H1 (cell line): ENCODE results near the gene ABLIM1. TPM values are rescaled to one million over a fixed set of nuclear protein-coding genes. Genes with fewer than 3 reads are reported as not detected.
A peak's percentile ranks its signal among the peaks of the same experiment; 100 is the strongest.

Experiments
- CTCF ChIA-PET: fragments of 300-600 bp; sonication (Branson Sonifier 250); formaldehyde crosslinking; loops from one replicate; lab custom pipeline; 2021; ENCODE audit not compliant: partially characterized antibody; lab: Charles Lee
- POLR2A ChIA-PET: fragments of 300-600 bp; sonication (Branson Sonifier 250); formaldehyde crosslinking; loops from one replicate; lab custom pipeline; 2021; ENCODE audit warnings: inconsistent platforms; ENCODE audit not compliant: partially characterized antibody; lab: Charles Lee
- DNase-seq, 2 experiments: peaks; one replicate each; pipeline versions ENCODE4 v3.0.0 to v3.0.0-alpha.2; 2010 to 2022; ENCODE audit warnings: low spot score in 2 of 2, low read depth in 1 of 2, mixed read lengths in 1 of 2
- FAIRE-seq: peaks from 2 replicates; lab custom pipeline; 2011; peaks lifted over from hg19 to GRCh38; lab: Jason Lieb, UNC
- H2AFZ ChIP-seq: 2 replicates; pipeline ENCODE4 v1.8.1; 2012; ENCODE audit warnings: low read length, inconsistent platforms
- H2AK5ac ChIP-seq: 2 replicates; pipeline ENCODE4 v1.6.1; 2013; ENCODE audit warnings: low read depth, low read length
- H2BK120ac ChIP-seq: replicated peaks from 2 replicates; pipeline ENCODE3; 2013; ENCODE audit warnings: low read depth, low read length, inconsistent platforms
- H2BK12ac ChIP-seq: 2 replicates; pipeline ENCODE4 v1.6.1; 2013; ENCODE audit warnings: low read depth, low read length
- H2BK15ac ChIP-seq: 2 replicates; pipeline ENCODE4 v1.6.1; 2013; ENCODE audit warnings: low read length
- H2BK20ac ChIP-seq: 2 replicates; pipeline ENCODE4 v1.6.1; 2013; ENCODE audit warnings: low read length
- H2BK5ac ChIP-seq: 2 replicates; pipeline ENCODE4 v1.6.1; 2013; ENCODE audit warnings: low read depth, low read length
- H3K14ac ChIP-seq: 2 replicates; pipeline ENCODE4 v1.6.1; 2013; ENCODE audit warnings: inconsistent platforms; ENCODE audit not compliant: insufficient read length
- H3K18ac ChIP-seq: 2 replicates; pipeline ENCODE4 v1.6.1; 2013; ENCODE audit warnings: low read length; ENCODE audit errors: extremely low read depth
- H3K23ac ChIP-seq: 2 replicates; pipeline ENCODE4 v1.6.1; 2013; ENCODE audit warnings: inconsistent platforms; ENCODE audit not compliant: insufficient read length
- H3K23me2 ChIP-seq: 2 replicates; pipeline ENCODE4 v1.6.1; 2013; ENCODE audit warnings: low read depth, low read length
- H3K27ac ChIP-seq: 2 replicates; pipeline ENCODE4 v1.6.1; 2011; ENCODE audit warnings: low read depth, low read length, inconsistent platforms
- H3K27me3 ChIP-seq, 4 experiments: replicated peaks in 1 of 4; 1 replicate in 1 of 4; 2 replicates in 3 of 4; pipeline versions ENCODE4 v1.6.1 to v1.8.1; 2011 to 2013; ENCODE audit warnings: low read length in 3 of 4, mild to moderate bottlenecking in 3 of 4, inconsistent platforms in 2 of 4, mixed read lengths in 2 of 4, moderate library complexity in 1 of 4; ENCODE audit not compliant: control insufficient read depth in 3 of 4, insufficient read depth in 3 of 4; ENCODE audit errors: extremely low read depth in 1 of 4
- H3K36me3 ChIP-seq, 4 experiments: 2 replicates each; pipeline versions ENCODE4 v1.6.1 to v1.8.1; 2011 to 2013; ENCODE audit warnings: mild to moderate bottlenecking in 4 of 4, low read length in 3 of 4, moderate library complexity in 2 of 4, control low read depth in 1 of 4, inconsistent platforms in 1 of 4; ENCODE audit not compliant: insufficient read depth in 4 of 4, control insufficient read depth in 2 of 4
- H3K4ac ChIP-seq: replicated peaks from 2 replicates; pipeline ENCODE3; 2013; ENCODE audit warnings: low read length, low read depth, mixed read lengths, inconsistent platforms; ENCODE audit not compliant: insufficient read length
- H3K4me1 ChIP-seq, 4 experiments: replicated peaks in 1 of 4; 1 replicate in 1 of 4; 2 replicates in 3 of 4; pipeline versions ENCODE4 v1.6.1 to v1.8.1; 2011 to 2013; ENCODE audit warnings: low read length in 3 of 4, inconsistent platforms in 2 of 4, mixed read lengths in 1 of 4; ENCODE audit not compliant: insufficient read depth in 4 of 4, control insufficient read depth in 3 of 4
- H3K4me2 ChIP-seq, 2 experiments: 2 replicates each; pipeline versions ENCODE4 v1.6.1 to v1.8.1; 2011 to 2013; ENCODE audit warnings: low read depth in 2 of 2, low read length in 2 of 2, control low read depth in 1 of 2, inconsistent platforms in 1 of 2, mild to moderate bottlenecking in 1 of 2; ENCODE audit not compliant: insufficient read depth in 1 of 2
- H3K4me3 ChIP-seq, 4 experiments: fragments of 200-600, 300-600 bp in 1 of 4; sonication (generic), shearing (Covaris generic), sonication (Bioruptor Twin) in 1 of 4; 2 replicates each; pipeline versions ENCODE4 v1.5.1 to v1.8.1; 2011 to 2016; ENCODE audit warnings: low read length in 4 of 4, low read depth in 3 of 4, control low read depth in 2 of 4, inconsistent platforms in 2 of 4, mild to moderate bottlenecking in 2 of 4, mixed read lengths in 1 of 4, moderate library complexity in 1 of 4; ENCODE audit not compliant: insufficient read depth in 2 of 4; ENCODE audit errors: extremely low read depth in 1 of 4
- H3K56ac ChIP-seq: replicated peaks from 2 replicates; pipeline ENCODE3; 2013; ENCODE audit warnings: low read depth, mild to moderate bottlenecking, mixed read lengths, low read length, inconsistent platforms; ENCODE audit not compliant: insufficient read length
- H3K79me1 ChIP-seq: 2 replicates; pipeline ENCODE4 v1.6.1; 2013; ENCODE audit warnings: low read depth, low read length, control low read depth
- H3K79me2 ChIP-seq, 2 experiments: 2 replicates each; pipeline versions ENCODE4 v1.6.1 to v1.8.1; 2012 to 2013; ENCODE audit warnings: low read length in 2 of 2, mild to moderate bottlenecking in 2 of 2, inconsistent platforms in 1 of 2; ENCODE audit not compliant: insufficient read depth in 2 of 2, control insufficient read depth in 1 of 2
- H3K9ac ChIP-seq, 4 experiments: replicated peaks in 1 of 4; 1 replicate in 1 of 4; 2 replicates in 3 of 4; pipeline versions ENCODE4 v1.6.1 to v1.8.1; 2011 to 2013; ENCODE audit warnings: low read depth in 3 of 4, low read length in 3 of 4, control low read depth in 2 of 4, mild to moderate bottlenecking in 2 of 4, moderate library complexity in 2 of 4, inconsistent platforms in 1 of 4; ENCODE audit errors: extremely low read depth in 1 of 4
- H3K9me3 ChIP-seq, 2 experiments: 2 replicates each; pipeline versions ENCODE4 v1.6.1 to v1.8.1; 2012 to 2013; ENCODE audit warnings: mild to moderate bottlenecking in 2 of 2, moderate library complexity in 2 of 2, control low read depth in 1 of 2, inconsistent platforms in 1 of 2, low read depth in 1 of 2, low read length in 1 of 2, mixed read lengths in 1 of 2; ENCODE audit not compliant: insufficient read depth in 2 of 2
- H4K20me1 ChIP-seq, 2 experiments: replicated peaks in 1 of 2; 2 replicates each; pipeline versions ENCODE3 to v1.8.1; 2011 to 2013; ENCODE audit warnings: inconsistent platforms in 2 of 2, low read length in 2 of 2, mild to moderate bottlenecking in 1 of 2; ENCODE audit not compliant: insufficient read depth in 2 of 2, control insufficient read depth in 1 of 2
- H4K5ac ChIP-seq: 2 replicates; pipeline ENCODE4 v1.6.1; 2013; ENCODE audit warnings: low read length, low read depth, mixed read lengths, inconsistent platforms; ENCODE audit not compliant: insufficient read length
- H4K8ac ChIP-seq: 2 replicates; pipeline ENCODE4 v1.8.0; 2013; ENCODE audit warnings: mild to moderate bottlenecking, moderate library complexity, low read length, inconsistent platforms; ENCODE audit not compliant: insufficient read depth; ENCODE audit errors: extremely low read depth
- H4K91ac ChIP-seq: replicated peaks from 2 replicates; pipeline ENCODE3; 2013; ENCODE audit warnings: low read length, mixed read lengths, inconsistent platforms; ENCODE audit not compliant: insufficient read length
- BCL11A ChIP-seq, 2 experiments: IDR thresholded peaks; one replicate each; pipeline ENCODE4 v1.6.1; 2011; ENCODE audit warnings: low read depth in 2 of 2, low read length in 2 of 2, mild to moderate bottlenecking in 2 of 2
- CBX8 ChIP-seq: fragments of 300-800, 300-1000 bp; sonication (generic); IDR thresholded peaks from 2 replicates; pipeline ENCODE4 v1.7.1; 2016; ENCODE audit warnings: low read depth, low read length, borderline replicate concordance
- EGR1 ChIP-seq: IDR thresholded peaks from 2 replicates; pipeline ENCODE4 v1.6.1; 2011; ENCODE audit warnings: low read depth, low read length, borderline replicate concordance
- FOSL1 ChIP-seq: IDR thresholded peaks from 2 replicates; pipeline ENCODE4 v1.6.1; 2011; ENCODE audit warnings: mild to moderate bottlenecking, low read depth, low read length, moderate library complexity; ENCODE audit not compliant: insufficient read depth
- GABPA ChIP-seq: IDR thresholded peaks from 2 replicates; pipeline ENCODE4 v1.6.1; 2011; ENCODE audit warnings: mild to moderate bottlenecking, low read length, moderate library complexity, borderline replicate concordance; ENCODE audit not compliant: insufficient read depth
- JUND ChIP-seq: IDR thresholded peaks from 2 replicates; pipeline ENCODE4 v1.6.1; 2011; ENCODE audit warnings: mild to moderate bottlenecking, improper control_type of control experiment, low read length
- MAX ChIP-seq: IDR thresholded peaks from 2 replicates; pipeline ENCODE4 v1.6.1; 2012; ENCODE audit warnings: inconsistent platforms
- POLR2AphosphoS5 ChIP-seq: IDR thresholded peaks from 2 replicates; pipeline ENCODE4 v1.6.1; 2011; ENCODE audit warnings: low read depth, low read length
- RBBP5 ChIP-seq: IDR thresholded peaks from 2 replicates; pipeline ENCODE4 v1.7.1; 2012; ENCODE audit warnings: low read depth, mild to moderate bottlenecking, inconsistent platforms, low read length, moderate library complexity, borderline replicate concordance
- RFX5 ChIP-seq: IDR thresholded peaks from 2 replicates; pipeline ENCODE4 v1.6.1; 2011; ENCODE audit warnings: low read depth, low read length, improper control_type of control experiment, borderline replicate concordance
- SIRT6 ChIP-seq: IDR thresholded peaks from one replicate; pipeline ENCODE4 v1.7.1; 2012; ENCODE audit warnings: low read length, inconsistent platforms
- SP1 ChIP-seq: IDR thresholded peaks from 2 replicates; pipeline ENCODE4 v1.6.1; 2011; ENCODE audit warnings: low read depth, low read length
- SRF ChIP-seq: IDR thresholded peaks from 2 replicates; pipeline ENCODE4 v1.6.1; 2011; ENCODE audit warnings: mild to moderate bottlenecking, low read depth, low read length, moderate library complexity
- YY1 ChIP-seq: IDR thresholded peaks from 2 replicates; pipeline ENCODE4 v1.6.1; 2011; ENCODE audit warnings: low read depth, mild to moderate bottlenecking, low read length
- WGBS, 2 experiments: shearing (Covaris generic) in 1 of 2; methylation state at CpG; one replicate each; pipeline versions ENCODE4 v1.1.6 to v1.1.7; 2013 to 2015; ENCODE audit warnings: low lambda C conversion rate in 2 of 2, mixed read lengths in 2 of 2, inconsistent platforms in 1 of 2, low coverage in 1 of 2, missing lambda C conversion rate in 1 of 2; ENCODE audit not compliant: insufficient replicate concordance in 2 of 2, insufficient coverage in 1 of 2, insufficient read length in 1 of 2; ENCODE audit errors: extremely low coverage in 1 of 2, missing lambda C conversion rate in 1 of 2; 5-methylcytosine and 5-hydroxymethylcytosine counted together
- polyA plus RNA-seq, 7 experiments: library from polyadenylated mRNA; depleted of rRNA in 3 of 7; stranded (reverse) in 5 of 7; unstranded in 2 of 7; fragments of >200 nt in 5 of 7; fragments of 200-250 nt in 2 of 7; gene quantifications; 1 replicate in 5 of 7; 2 replicates in 1 of 7; 4 replicates in 1 of 7; pipeline versions ENCODE4 v1.2.1 to v1.2.3, GENCODE V29; 2011 to 2013; ENCODE audit warnings: missing spikeins in 2 of 7, mixed read lengths in 2 of 7
- total RNA-seq: library from RNA; stranded (reverse); fragmentation: NEBNext Ultra II Directional; extraction: Animal tissue kit (Norgen Biotek cat#: 25700); gene quantifications from 2 replicates; pipeline ENCODE4 v1.2.1, GENCODE V29; 2021

ABLIM1 gene
- total and polyA plus RNA-seq, 2 of the 8 experiments (the other 6 are each of a cell fraction or from before 2014, with no cell fraction given) = 51.2 to 51.7 TPM

DNA sequence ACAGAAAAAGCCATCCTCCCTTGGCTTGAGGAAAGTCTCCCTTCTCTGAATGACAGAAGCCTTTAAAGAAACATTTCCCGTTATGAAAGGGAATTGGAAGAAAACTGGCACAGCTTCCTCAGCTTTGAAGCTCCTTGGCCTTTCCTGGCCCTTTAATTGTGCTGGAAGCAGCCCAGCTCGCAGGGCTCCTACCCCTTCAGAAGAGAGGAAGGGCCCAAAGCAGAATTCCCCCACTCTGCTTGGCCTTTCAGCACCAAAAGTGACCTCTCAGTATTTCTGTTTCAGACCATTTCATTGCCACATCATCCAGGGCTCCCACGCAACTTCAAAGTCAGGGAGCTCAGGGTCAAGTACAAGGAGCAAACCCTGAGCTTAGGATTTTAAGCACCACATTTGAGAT is 258.0 kb downstream of the ABLIM1 start:
- no peak overlapping the region for H2BK5ac ChIP-seq
- no peak overlapping the region for H3K56ac ChIP-seq
- no peak overlapping the region for H2BK120ac ChIP-seq
- no peak overlapping the region for H4K5ac ChIP-seq
- H2BK20ac ChIP-seq = no peak overlapping the region
- no peak for FAIRE-seq
- peaks cover 15% of the 10 kb centered on the region; the same call in 1 of the 2 replicates for H3K23me2 ChIP-seq
- no peak overlapping the region for H3K27ac ChIP-seq
- no peak overlapping the region for H3K4me3 ChIP-seq
- no peaks in the 10 kb centered on the region for H3K79me1 ChIP-seq
- H3K36me3 ChIP-seq = no peaks in the 10 kb centered on the region
- no peak overlapping the region for H3K4me2 ChIP-seq
- CTCF ChIA-PET = interaction anchor here (1.2 to 7.5 kb wide), 4 partner anchors 9 to 97 kb away, joined by 3 to 98 read pairs (median 36); no protein-coding TSS in a partner anchor
- H3K18ac ChIP-seq = 0 out of 2 replicates have a peak overlapping the region, but pooled peaks have one; percentile 4
- TF ChIP-seq EGR1 (no peak), POLR2AphosphoS5 (no peak), JUND (no peak), BCL11A (IDR thresholded peaks at IDR 0.05; ENCODE audit: low read depth in 2 of 2, low read length in 2 of 2) (no peak), SIRT6 (no peak), MAX (no peak), FOSL1 (no peak), CBX8 (no peak), SRF (no peak), SP1 (no peak), RBBP5 (no peak), GABPA (no peak), RFX5 (no peak), YY1 (no peak)
- TF ChIP-seq, all 59 proteins: peak for 0
- Histone ChIP-seq H3K4me1 (peaks cover 0 to 10% (median 2%) of the 10 kb centered on the region in 4 experiments; a peak in 4 of 7 replicates), H3K9me3 (no peaks in the 10 kb centered on the region), H3K23ac (no peak overlapping the region), H4K91ac (no peak overlapping the region), H3K9ac (no peak overlapping the region), H2BK12ac (0 out of 2 replicates have a peak overlapping the region, but pooled peaks have one; percentile 28), H3K14ac (no peak overlapping the region), H2AFZ (no peak overlapping the region), H2BK15ac (no peak overlapping the region), H3K27me3 (peaks cover 9 to 22% (median 17%) of the 10 kb centered on the region in 4 experiments; a peak in 6 of 7 replicates), H3K79me2 (no peaks in the 10 kb centered on the region), H4K8ac (no peak overlapping the region), H3K4ac (no peak overlapping the region), H2AK5ac (no peak overlapping the region), H4K20me1 (no peaks in the 10 kb centered on the region)
- no peak for DNase-seq
- POLR2A ChIA-PET = no interaction called here
- WGBS, 2 experiments = 62% methylated on average over 3 of the region's 3 CpGs; no CpG with 5 or more reads in 1 of the 2 experiments
